DND-41 (cell line): Measurements from ENCODE around the gene SIGLEC1.

Experiments
- ATAC-seq: fragments of 200-7000 bp; cut with Tn5 transposase; 3 replicates; pipeline ENCODE4 v1.9.1; 2021; ENCODE audit warnings: low read depth; ENCODE audit not compliant: insufficient read depth
- DNase-seq: peaks from one replicate; pipeline ENCODE4 v3.0.0-alpha.2; 2020
- H2AFZ ChIP-seq: 2 replicates; pipeline ENCODE4 v1.6.0; 2012; ENCODE audit warnings: low read depth, low read length
- H3K27ac ChIP-seq: 2 replicates; pipeline ENCODE4 v1.5.1; 2012; ENCODE audit warnings: low read length, inconsistent platforms
- H3K27me3 ChIP-seq: fragments of 200-600 bp; sonication (generic); 2 replicates; pipeline ENCODE4 v1.6.0; 2012; ENCODE audit warnings: low read length, mild to moderate bottlenecking, inconsistent platforms; ENCODE audit not compliant: insufficient read depth, poor library complexity
- H3K36me3 ChIP-seq: 2 replicates; pipeline ENCODE4 v1.5.1; 2012; ENCODE audit warnings: low read length, inconsistent platforms; ENCODE audit not compliant: insufficient read depth
- H3K4me1 ChIP-seq: 2 replicates; pipeline ENCODE4 v1.5.1; 2012; ENCODE audit warnings: mild to moderate bottlenecking, low read length; ENCODE audit not compliant: insufficient read depth
- H3K4me2 ChIP-seq: 2 replicates; pipeline ENCODE4 v1.6.0; 2012; ENCODE audit warnings: mild to moderate bottlenecking, moderate library complexity, low read length, inconsistent platforms; ENCODE audit not compliant: insufficient read depth
- H3K4me3 ChIP-seq, 2 experiments: fragments of 200-600 bp in 1 of 2; shearing (Covaris generic) in 1 of 2; 2 replicates each; pipeline ENCODE4 v1.5.1; 2012 to 2016; ENCODE audit warnings: inconsistent platforms in 2 of 2, low read length in 2 of 2, mild to moderate bottlenecking in 2 of 2, low read depth in 1 of 2, moderate library complexity in 1 of 2
- H3K79me2 ChIP-seq: 2 replicates; pipeline ENCODE4 v1.6.0; 2012; ENCODE audit warnings: low read length, inconsistent platforms; ENCODE audit not compliant: insufficient read depth
- H3K9ac ChIP-seq: 2 replicates; pipeline ENCODE4 v1.6.0; 2012; ENCODE audit warnings: low read depth, mild to moderate bottlenecking, inconsistent platforms, low read length, moderate library complexity
- H3K9me3 ChIP-seq: 2 replicates; pipeline ENCODE4 v1.5.1; 2012; ENCODE audit warnings: low read length, moderate library complexity, mild to moderate bottlenecking, inconsistent platforms; ENCODE audit not compliant: insufficient read depth, severe bottlenecking
- H4K20me1 ChIP-seq: 2 replicates; pipeline ENCODE4 v1.6.0; 2012; ENCODE audit warnings: low read length; ENCODE audit not compliant: insufficient read depth
- CTCF ChIP-seq: IDR thresholded peaks from 2 replicates; pipeline ENCODE4 v1.5.1; 2012; ENCODE audit warnings: borderline replicate concordance, low read length, moderate library complexity, mild to moderate bottlenecking; ENCODE audit not compliant: poor library complexity, severe bottlenecking; ENCODE audit errors: extremely low read depth
- EZH2 ChIP-seq: IDR thresholded peaks from 3 replicates; pipeline ENCODE4 v1.6.1; 2012; ENCODE audit warnings: borderline replicate concordance, low read depth, mild to moderate bottlenecking, moderate library complexity, low read length, inconsistent platforms; ENCODE audit not compliant: severe bottlenecking

SIGLEC1 gene

GRCh38 chr20:3755814-3756480 lies 43.5 kb upstream of the SIGLEC1 start:
- Histone ChIP-seq H3K27me3 (no peaks in the 10 kb centered on the region), H3K4me2 (no peak overlapping the region), H2AFZ (no peak overlapping the region), H3K36me3 (peaks cover 50% of the 10 kb centered on the region), H3K9me3 (no peaks in the 10 kb centered on the region), H3K9ac (no peak overlapping the region), H3K4me1 (no peaks in the 10 kb centered on the region), H3K27ac (no peak overlapping the region), H3K79me2 (peaks cover 14% of the 10 kb centered on the region; the same call in 1 of the 2 replicates), H4K20me1 (peaks cover 21% of the 10 kb centered on the region; the same call in 1 of the 2 replicates), H3K4me3 (no peak overlapping the region)
- TF ChIP-seq CTCF, result no peak
- no peak for TF ChIP-seq EZH2
- no peak for ATAC-seq
- no peak for DNase-seq

GRCh38 chr20:3755269-3755668 lies 42.9 kb upstream of the SIGLEC1 start:
- Histone ChIP-seq H3K9ac (no peak overlapping the region), H4K20me1 (peaks cover 19% of the 10 kb centered on the region; the same call in 1 of the 2 replicates), H3K9me3 (no peaks in the 10 kb centered on the region), H3K27me3 (no peaks in the 10 kb centered on the region), H3K4me2 (no peak overlapping the region), H3K79me2 (peaks cover 8% of the 10 kb centered on the region; the same call in 1 of the 2 replicates), H3K4me1 (no peaks in the 10 kb centered on the region), H3K27ac (no peak overlapping the region), H3K36me3 (peaks cover 56% of the 10 kb centered on the region), H2AFZ (no peak overlapping the region), H3K4me3 (no peak overlapping the region)
- ATAC-seq (no peak), DNase-seq (no peak)
- TF ChIP-seq EZH2 (no peak), CTCF (no peak)

GRCh38 chr20:3754276-3754630 lies 41.9 kb upstream of the SIGLEC1 start:
- peaks cover 48% of the 10 kb centered on the region for H3K36me3 ChIP-seq
- no peak for DNase-seq
- no peak overlapping the region for H3K4me2 ChIP-seq
- H3K79me2 ChIP-seq, result no peaks in the 10 kb centered on the region
- H3K27ac ChIP-seq, result no peak overlapping the region
- no peak overlapping the region for H3K9ac ChIP-seq
- no peaks in the 10 kb centered on the region for H3K9me3 ChIP-seq
- no peak overlapping the region for H3K4me3 ChIP-seq
- ATAC-seq, result no peak
- 0 out of 2 replicates have a peak, but pooled peaks cover 9% of the 10 kb centered on the region for H4K20me1 ChIP-seq
- H2AFZ ChIP-seq, result no peak overlapping the region
- no peaks in the 10 kb centered on the region for H3K4me1 ChIP-seq
- no peaks in the 10 kb centered on the region for H3K27me3 ChIP-seq
- TF ChIP-seq EZH2 (no peak), CTCF (no peak)
